ES-I3 (cell line): ENCODE measurements around the gene ACIN1.

Source experiments
- H3K36me3 ChIP-seq: 2 replicates; pipeline ENCODE4 v1.6.1; 2013; ENCODE audit warnings: mild to moderate bottlenecking, low read length, control low read depth, moderate library complexity; ENCODE audit not compliant: insufficient read depth
- H3K4me1 ChIP-seq: 2 replicates; pipeline ENCODE4 v1.6.1; 2013; ENCODE audit warnings: mild to moderate bottlenecking, control low read depth, low read length; ENCODE audit not compliant: insufficient read depth
- H3K9ac ChIP-seq: 2 replicates; pipeline ENCODE4 v1.6.1; 2013; ENCODE audit warnings: low read depth, mild to moderate bottlenecking, low read length, moderate library complexity
- H3K9me3 ChIP-seq: 2 replicates; pipeline ENCODE4 v1.6.1; 2013; ENCODE audit warnings: mild to moderate bottlenecking, low read length, moderate library complexity; ENCODE audit not compliant: control insufficient read depth, insufficient read depth

The ACIN1 gene, protein sequence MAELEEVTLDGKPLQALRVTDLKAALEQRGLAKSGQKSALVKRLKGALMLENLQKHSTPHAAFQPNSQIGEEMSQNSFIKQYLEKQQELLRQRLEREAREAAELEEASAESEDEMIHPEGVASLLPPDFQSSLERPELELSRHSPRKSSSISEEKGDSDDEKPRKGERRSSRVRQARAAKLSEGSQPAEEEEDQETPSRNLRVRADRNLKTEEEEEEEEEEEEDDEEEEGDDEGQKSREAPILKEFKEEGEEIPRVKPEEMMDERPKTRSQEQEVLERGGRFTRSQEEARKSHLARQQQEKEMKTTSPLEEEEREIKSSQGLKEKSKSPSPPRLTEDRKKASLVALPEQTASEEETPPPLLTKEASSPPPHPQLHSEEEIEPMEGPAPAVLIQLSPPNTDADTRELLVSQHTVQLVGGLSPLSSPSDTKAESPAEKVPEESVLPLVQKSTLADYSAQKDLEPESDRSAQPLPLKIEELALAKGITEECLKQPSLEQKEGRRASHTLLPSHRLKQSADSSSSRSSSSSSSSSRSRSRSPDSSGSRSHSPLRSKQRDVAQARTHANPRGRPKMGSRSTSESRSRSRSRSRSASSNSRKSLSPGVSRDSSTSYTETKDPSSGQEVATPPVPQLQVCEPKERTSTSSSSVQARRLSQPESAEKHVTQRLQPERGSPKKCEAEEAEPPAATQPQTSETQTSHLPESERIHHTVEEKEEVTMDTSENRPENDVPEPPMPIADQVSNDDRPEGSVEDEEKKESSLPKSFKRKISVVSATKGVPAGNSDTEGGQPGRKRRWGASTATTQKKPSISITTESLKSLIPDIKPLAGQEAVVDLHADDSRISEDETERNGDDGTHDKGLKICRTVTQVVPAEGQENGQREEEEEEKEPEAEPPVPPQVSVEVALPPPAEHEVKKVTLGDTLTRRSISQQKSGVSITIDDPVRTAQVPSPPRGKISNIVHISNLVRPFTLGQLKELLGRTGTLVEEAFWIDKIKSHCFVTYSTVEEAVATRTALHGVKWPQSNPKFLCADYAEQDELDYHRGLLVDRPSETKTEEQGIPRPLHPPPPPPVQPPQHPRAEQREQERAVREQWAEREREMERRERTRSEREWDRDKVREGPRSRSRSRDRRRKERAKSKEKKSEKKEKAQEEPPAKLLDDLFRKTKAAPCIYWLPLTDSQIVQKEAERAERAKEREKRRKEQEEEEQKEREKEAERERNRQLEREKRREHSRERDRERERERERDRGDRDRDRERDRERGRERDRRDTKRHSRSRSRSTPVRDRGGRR

DNA sequence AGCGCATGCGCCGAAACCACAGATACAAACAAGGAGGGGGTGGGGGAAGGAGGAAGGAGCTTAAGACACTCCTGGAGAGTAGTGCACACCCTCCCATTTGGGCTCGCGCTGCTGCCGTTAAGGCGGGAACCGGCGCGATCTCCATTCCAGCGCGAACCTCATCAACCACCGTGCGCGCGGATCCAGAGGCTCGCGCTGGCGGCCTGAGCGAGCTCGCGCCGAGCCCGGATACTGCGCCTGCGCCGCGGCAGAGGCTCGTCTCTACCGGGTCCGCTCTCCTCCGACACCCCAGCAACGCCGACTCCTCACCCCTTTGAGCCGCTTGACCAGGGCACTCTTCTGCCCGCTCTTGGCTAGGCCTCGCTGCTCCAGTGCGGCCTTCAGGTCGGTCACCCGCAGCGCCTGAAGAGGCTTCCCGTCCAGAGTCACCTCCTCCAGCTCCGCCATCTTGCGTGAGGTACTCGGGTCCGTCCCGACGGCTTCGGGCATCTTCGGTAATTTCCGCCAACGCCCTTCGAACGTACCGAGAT lies at the start of gene ACIN1:
TSS of gene ACIN1 (minus strand) at position 471 of the 530 bp plus-strand sequence. CDS start at position 447, 24 bp downstream.
- Histone ChIP-seq H3K9ac (peak within 1 kb of the TSS; percentile 86), H3K9me3 (no peaks in the 10 kb centered on the region), H3K4me1 (peaks cover 5% of the 10 kb centered on the region; the same call in 1 of the 2 replicates), H3K36me3 (peaks cover 24% of the 10 kb centered on the region)

DNA sequence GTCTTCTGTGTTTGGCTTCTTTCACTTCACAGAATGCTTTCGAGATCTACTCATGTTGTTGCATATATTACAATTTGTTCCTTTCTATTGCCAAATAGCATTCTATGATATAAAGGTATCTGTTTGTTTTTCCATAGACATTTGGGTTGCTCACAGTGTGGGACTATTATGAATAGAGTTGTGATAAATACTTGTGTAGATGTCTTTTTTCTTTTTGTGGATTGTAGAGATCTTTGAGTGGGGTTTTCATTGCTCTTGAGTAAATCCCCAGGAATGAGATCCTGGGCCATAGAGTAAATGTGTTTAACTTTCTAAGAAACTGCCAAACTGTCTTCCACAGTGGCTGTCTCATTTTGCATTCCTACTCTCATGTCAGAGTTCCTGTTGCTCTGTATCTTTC lies 49.0 kb upstream of the ACIN1 start:
- Histone ChIP-seq H3K9ac (no peak overlapping the region), H3K9me3 (no peaks in the 10 kb centered on the region), H3K4me1 (peaks cover 9% of the 10 kb centered on the region; the same call in 1 of the 2 replicates), H3K36me3 (peaks cover 9% of the 10 kb centered on the region)

DNA sequence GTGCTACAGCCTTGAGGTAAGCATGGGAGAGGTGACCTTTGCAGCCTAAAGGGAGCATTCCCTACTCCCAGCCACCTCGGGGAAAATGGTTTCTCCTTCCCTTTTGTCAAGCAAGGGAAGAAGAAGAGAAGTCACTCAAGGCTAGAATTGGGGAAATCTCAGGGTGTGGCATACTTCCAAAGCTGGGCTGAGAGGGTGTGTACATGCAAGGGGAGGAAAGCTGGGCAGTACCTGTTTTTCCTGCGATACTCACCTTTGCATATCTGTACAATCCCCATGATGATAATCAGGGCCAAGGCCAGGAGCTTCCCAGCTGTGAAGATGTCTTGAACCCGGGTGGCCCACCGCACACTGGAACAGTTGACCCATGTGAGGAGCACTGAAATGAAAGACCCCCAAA lies 47.9 kb upstream of the ACIN1 start:
- peaks cover 9% of the 10 kb centered on the region for H3K36me3 ChIP-seq
- H3K9ac ChIP-seq = no peak overlapping the region
- H3K9me3 ChIP-seq = no peaks in the 10 kb centered on the region
- peaks cover 9% of the 10 kb centered on the region; the same call in 1 of the 2 replicates for H3K4me1 ChIP-seq

DNA sequence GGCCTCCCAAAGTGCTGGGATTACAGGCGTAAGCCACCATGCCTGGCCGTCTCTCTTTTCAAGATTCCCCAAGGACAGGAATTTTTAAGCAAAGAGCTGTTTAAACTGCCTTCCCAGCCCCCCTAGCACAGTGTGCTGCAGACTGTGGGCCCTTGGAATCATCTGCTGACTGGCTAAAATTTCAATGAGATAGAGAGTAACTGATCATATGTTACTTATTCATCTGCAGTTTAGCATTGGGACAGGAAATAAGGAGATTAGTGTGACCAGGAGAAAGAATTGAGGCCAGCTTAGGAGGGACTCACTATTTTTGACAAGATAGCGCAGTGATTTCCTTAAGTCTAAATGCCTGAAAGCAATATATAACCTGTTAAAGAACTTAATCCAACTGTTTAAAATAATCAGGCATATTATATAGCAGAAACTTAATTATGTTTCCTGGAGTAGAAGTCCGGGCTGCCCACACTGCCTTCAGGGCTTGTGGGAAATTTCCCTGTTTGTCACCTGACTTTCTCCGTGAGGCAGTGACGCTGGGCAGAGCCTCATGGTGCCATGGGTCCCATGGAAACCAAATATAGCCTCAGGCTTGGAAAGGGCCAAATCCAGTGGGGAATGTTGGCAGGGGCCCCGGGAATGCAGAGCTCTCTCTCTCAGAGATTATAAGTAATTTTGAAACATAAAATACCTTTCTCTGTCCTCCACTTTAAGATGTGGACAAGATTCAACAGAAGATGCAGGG lies 46.9 kb upstream of the ACIN1 start:
- Histone ChIP-seq H3K9ac (no peak overlapping the region), H3K9me3 (no peaks in the 10 kb centered on the region), H3K36me3 (peaks cover 6% of the 10 kb centered on the region)

DNA sequence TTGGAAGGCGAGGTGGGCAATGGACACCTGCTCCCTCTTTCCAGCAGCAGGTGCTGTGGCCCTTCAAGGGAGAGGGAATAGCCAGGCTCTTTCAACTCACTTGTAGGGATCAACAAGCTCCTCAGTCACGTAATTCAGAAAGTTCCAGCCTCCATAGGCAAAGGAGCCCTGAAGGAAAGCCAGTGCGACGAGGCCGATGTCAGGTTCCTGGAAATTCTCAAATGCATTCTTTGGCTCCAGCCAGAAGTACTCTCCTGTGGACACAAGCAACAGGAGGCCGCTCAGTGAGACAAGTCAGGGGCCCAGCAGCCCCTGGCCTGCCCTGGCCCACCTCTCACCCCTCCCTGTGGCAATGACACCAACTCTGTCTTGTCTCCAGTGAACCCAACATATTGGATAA lies 45.4 kb upstream of the ACIN1 start:
- Histone ChIP-seq H3K36me3 (peaks cover 6% of the 10 kb centered on the region), H3K4me1 (no peaks in the 10 kb centered on the region)

More for the DNA sequence above, 46.9 kb upstream of the ACIN1 start:
- peaks cover 9% of the 10 kb centered on the region; the same call in 1 of the 2 replicates for H3K4me1 ChIP-seq

DNA sequence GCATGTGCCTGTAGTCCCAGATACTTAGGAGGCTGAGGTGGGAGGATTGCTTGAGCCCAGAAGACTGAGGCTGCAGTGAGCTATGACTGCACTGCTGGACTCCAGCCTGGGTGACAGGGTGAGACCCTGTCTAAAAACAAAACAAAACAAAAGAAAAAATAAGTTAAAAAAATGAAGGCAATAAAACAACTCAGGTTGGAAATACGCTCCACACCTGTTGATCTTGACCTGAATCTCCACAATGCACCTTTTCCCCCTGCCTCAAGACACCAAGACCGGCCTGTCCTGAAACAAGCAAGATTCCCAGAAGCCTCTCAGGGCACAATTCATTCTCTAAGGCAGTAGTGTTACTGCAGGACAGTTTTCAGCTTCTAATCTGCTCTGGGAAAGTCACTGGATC lies 44.9 kb upstream of the ACIN1 start:
- no peaks in the 10 kb centered on the region for H3K9me3 ChIP-seq
- no peak overlapping the region for H3K9ac ChIP-seq
- peaks cover 6% of the 10 kb centered on the region for H3K36me3 ChIP-seq
- H3K4me1 ChIP-seq = no peaks in the 10 kb centered on the region

More for the DNA sequence above, 45.4 kb upstream of the ACIN1 start:
- no peaks in the 10 kb centered on the region for H3K9me3 ChIP-seq
- no peak overlapping the region for H3K9ac ChIP-seq

DNA sequence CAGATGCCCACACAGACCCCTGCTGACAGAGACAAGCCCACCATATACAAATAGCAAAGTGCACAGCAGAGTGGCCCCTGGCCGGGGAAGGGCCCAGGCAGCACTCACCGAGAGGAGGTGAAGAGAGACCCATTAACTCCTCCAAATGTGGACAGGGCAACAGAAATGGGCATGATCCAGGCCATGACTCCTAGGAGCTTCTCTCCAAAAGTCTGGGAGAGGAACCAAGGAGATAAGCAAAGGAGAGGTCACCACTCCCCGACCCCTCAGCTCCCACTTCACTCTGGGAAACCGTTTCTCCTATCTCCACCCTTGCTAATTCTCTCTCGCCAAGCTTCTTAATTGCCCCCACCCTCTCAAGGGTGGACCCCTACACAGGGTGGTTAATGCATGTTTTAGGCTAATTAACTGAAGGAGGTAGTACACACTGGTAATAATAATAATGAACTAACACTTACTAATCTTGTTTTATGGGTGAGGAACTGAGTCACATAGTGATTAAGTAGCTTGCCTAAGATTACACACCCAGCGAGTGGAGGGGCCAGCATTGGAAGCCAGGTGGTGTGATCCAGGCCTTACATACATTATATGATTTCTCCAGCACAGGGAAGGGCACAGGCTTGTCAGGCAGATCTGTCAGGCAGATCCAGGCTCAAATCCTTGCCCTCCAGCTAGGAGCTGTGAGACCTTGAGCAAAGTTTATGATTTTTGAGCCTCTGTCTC lies 43.0 kb upstream of the ACIN1 start:
- Histone ChIP-seq H3K9ac (no peak overlapping the region), H3K36me3 (peaks cover 3% of the 10 kb centered on the region), H3K4me1 (no peaks in the 10 kb centered on the region), H3K9me3 (no peaks in the 10 kb centered on the region)

DNA sequence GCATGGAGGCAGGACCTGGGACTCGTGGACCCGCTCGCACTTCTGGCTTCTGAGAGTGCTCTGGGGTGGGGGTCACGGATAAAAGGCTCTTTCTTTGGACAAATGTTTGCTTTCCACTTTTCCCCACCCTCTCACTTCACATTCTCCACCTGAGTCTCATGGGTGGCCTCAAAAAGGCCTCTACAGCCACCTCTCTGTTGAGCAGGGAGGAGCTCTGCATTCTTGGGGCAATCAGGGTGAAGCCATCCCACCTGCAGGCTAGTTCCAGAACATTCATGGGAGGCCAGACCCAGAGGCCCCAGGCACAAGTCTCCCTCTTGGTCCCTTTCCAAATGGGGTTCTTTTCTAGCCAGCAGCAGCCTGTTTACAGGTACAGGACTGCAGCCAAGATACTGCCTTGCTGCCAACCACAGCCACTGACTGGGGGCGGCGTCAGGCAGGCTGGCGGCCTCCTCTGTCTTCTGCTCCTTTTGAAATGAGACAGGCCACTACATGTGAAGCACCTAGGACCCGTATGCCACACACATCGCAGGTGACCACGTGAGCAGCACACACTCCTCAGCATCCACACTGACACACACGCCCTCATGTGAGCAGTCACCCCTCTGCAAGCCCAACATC lies 42.4 kb upstream of the ACIN1 start:
- Histone ChIP-seq H3K9me3 (no peaks in the 10 kb centered on the region), H3K9ac (no peak overlapping the region), H3K4me1 (no peaks in the 10 kb centered on the region), H3K36me3 (peaks cover 2% of the 10 kb centered on the region; the same call in 1 of the 2 replicates)

DNA sequence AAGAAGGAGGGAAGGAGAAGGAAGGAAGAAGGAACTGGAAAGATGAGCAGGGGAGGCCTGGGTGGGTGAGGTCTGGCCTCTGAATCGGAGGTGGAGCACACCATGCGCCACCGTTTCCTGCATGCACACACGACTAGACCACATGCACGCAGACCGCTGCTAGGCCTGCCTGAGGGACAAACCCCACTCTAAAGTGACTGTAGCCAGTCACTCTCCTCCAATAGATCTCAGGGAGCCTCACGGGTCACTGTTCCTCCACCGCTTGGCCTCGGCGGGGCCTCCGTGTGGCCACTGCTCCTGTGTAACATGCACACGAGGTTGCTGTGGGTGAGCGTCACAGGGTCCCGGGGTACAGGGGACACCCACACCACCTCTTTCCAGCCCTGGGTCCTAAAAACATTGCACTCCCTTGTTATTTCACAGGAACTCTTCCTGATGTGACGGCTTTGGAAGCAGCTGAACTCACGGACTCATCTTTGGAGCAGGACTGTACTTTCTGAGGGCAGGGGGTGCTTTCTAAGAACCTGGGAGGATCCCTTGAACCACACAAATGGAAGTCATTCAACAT lies 41.7 kb upstream of the ACIN1 start:
- Histone ChIP-seq H3K4me1 (no peaks in the 10 kb centered on the region), H3K9me3 (no peaks in the 10 kb centered on the region), H3K36me3 (peaks cover 2% of the 10 kb centered on the region; the same call in 1 of the 2 replicates), H3K9ac (no peak overlapping the region)

DNA sequence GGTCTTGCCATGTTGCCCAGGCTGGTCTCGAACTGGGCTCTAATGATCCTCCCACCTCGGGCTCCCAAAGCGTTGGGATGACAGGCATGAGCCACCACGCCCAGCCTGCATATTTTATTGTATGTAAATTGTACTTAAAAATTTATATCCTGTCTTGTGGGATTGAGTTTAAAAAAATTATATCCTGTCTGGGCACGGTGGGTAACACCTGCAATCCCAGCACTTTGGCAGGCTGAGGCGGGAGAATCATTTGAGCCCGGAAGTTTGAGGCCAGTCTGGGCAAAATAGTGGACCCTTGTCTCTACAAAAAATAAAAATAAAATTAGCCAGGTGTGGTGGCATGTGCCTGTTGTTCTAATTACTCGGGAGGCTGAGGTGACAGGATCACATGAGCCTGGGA lies 38.0 kb upstream of the ACIN1 start:
- Histone ChIP-seq H3K9ac (no peak overlapping the region), H3K36me3 (no peaks in the 10 kb centered on the region; the same call in 1 of the 2 replicates), H3K4me1 (no peaks in the 10 kb centered on the region), H3K9me3 (no peaks in the 10 kb centered on the region)

DNA sequence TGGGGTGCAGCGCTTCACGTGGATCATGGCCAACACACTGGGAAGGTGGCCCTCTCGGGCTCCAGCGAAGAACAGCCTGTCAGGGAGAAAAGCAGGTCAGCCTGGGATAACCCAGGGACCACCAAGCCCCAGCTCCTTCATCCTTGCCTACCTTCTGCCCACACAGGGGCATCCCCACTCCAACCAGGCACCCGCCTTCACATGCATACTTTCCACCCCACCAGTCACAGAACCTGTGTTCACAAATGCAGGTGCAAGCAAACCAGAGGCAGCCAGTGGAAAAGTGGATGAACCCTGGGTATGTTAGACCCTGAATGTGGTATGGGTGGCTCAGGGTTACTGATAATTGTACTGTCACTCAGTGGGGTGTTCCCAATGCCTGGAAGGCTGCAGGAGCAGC lies 36.5 kb upstream of the ACIN1 start:
- H3K36me3 ChIP-seq = no peaks in the 10 kb centered on the region; the same call in 1 of the 2 replicates
- H3K9ac ChIP-seq = no peak overlapping the region
- H3K4me1 ChIP-seq = no peaks in the 10 kb centered on the region; the same call in 1 of the 2 replicates
- H3K9me3 ChIP-seq = no peaks in the 10 kb centered on the region

DNA sequence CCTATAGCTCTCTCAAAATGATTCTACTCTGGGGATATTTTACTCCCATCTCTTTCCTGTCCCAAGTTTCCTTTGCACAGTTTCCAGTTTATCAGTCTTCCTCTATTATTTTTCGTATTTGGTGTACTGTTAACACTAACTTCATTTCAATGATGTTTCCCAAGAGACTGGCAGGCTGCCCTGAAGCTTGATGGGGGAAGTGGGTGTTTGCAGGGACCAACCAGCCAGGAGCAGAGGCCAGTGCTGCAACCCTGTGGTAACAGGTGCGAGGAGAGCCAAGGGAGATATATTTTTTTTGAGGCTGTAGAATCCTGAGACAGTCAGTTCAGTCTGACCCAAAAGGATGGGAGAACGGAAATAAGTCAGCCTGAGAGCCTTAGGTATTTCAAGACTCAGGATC lies 35.9 kb upstream of the ACIN1 start:
- Histone ChIP-seq H3K36me3 (no peaks in the 10 kb centered on the region; the same call in 1 of the 2 replicates), H3K4me1 (no peaks in the 10 kb centered on the region; the same call in 1 of the 2 replicates), H3K9me3 (no peaks in the 10 kb centered on the region), H3K9ac (no peak overlapping the region)
